ENCODE measurements around the gene FAM76B.
A peak's percentile ranks its signal among the peaks of the same experiment; 100 is the strongest.
"Not testable (repeated sequence)": the region's sequence is repeated elsewhere in the genome, so short reads cannot be mapped to it uniquely, and the experiment has no call there.

The FAM76B gene

GRCh38 chr11:95789506-95790122, at the start of gene FAM76B:
Gene FAM76B, minus strand, starts transcription at chr11:95789782. Its CDS starts 304 bp downstream, at chr11:95789478.
- DNase-seq: peak; percentile 100

- peak; percentile 92 for DNase-seq
Observed at GRCh38 chr11:95835768-95836488, 46.3 kb upstream of the FAM76B start.

DNA sequence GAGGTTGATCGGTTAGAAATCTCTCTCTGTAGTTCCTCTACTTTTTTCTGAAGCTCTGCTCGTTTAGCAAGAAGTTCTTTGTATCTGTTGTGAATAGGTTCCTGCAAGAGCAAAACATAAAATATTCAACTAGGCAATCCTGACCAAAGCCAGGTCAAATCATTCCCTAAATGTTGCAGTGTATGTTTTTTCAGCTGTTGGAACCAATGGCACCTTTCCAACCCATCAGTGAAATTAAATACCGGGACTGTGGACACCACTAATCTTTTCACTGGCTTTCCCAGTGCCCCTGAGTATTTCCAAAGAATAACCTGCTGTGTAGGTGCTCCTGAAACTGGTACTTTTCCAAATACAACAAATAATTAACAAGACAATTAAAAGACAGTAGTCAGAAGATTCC, 45.8 kb upstream of the FAM76B start:
- no peak for DNase-seq

- DNase-seq: no peak
Observed at GRCh38 chr11:95833378-95833777, 43.8 kb upstream of the FAM76B start.

- DNase-seq: peak; percentile 70
Observed at GRCh38 chr11:95832763-95833162, 43.2 kb upstream of the FAM76B start.

- peak; percentile 97 for DNase-seq
Observed at GRCh38 chr11:95831198-95831883, 41.8 kb upstream of the FAM76B start.

GRCh38 chr11:95829580-95830259, 40.1 kb upstream of the FAM76B start:
- DNase-seq: peak; percentile 58

DNA sequence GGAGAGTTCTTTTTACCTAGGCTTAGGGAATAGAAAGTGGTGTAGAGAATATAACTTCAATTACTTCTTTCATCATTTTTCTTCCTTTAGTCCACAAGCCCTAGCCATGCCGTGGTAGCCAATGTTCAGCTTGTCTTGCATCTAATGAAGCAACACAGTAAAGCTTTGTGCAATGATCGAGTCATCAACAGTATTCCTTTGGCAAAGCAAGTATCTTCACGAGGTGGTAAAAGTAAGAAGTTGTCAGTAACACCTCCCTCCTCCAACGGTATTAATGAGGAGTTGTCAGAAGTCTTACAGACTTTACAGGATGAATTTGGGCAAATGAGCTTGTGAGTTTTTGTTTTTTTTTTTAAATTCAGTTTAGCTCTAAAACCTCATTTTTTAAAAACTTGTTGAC, 38.1 kb upstream of the FAM76B start:
- DNase-seq: peak; percentile 11

DNA sequence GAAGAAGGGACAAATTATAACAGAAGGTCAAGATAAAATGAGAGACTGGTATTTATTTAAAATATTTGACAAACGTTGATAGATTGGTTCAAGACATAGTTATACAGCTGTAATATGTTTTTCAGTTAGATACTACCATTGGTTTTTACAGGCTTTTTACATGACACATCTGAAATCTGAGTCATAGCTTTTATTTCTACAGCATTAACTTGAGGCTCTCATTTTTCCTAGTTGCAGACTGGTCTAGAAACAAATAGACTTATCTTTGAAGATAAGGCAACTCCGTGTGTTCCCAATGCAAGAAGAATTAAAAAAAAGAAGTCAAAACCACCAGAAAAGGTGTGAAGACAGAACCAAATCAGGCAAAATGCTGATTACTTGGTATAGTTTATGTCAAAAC, 32.1 kb upstream of the FAM76B start:
- peak; percentile 33 for DNase-seq

DNA sequence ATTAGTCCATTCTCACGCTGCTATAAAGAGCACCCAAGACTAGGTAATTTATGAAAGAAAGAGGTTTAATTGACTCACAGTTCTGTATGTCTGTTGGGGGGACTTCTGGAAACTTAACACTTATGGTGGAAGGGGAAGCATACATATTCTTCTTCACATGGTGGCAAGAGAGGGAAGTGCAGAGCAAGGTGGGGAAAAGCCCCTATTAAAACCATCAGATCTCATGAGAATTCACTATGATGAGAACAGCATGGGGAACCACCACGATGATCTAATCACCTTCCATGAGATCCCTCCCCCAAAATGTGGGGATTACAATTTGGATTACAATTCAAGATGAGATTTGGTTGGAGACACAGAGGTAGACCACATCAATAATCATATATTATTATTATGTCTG, 26.5 kb upstream of the FAM76B start:
- DNase-seq: no peak

DNA sequence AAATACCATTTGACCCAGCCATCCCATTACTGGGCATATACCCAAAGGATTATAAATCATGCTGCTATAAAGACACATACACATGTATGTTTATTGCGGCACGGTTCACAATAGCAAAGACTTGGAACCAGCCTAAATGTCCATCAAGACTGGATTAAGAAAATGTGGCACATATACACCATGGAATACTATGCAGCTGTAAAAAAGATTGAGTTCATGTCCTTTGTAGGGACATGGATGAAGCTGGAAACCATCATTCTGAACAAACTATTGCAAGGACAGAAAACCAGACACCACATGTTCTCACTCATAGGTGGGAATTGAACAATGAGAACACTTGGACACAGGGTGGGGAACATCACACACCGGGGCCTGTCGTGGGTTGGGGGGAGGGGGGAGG, 21.5 kb upstream of the FAM76B start:
- DNase-seq: not testable (repeated sequence)

DNA sequence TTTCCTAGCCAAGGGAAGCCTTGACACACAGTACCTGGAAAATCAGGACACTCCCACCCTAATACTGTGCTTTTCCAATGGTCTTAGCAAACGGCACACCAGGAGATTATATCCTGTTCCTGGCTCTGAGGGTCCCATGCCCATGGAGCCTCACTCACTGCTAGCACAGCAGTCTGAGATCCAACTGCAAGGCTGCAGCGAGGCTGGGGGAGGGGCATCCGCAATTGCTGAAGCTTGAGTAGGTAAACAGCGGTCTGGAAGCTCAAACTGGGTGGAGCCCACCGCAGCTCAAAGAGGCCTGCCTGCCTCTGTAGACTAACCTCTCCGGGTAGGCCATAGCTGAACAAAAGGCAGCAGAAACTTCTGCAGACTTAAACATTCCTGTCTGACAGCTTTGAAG, 16.9 kb upstream of the FAM76B start:
- not testable (repeated sequence) for DNase-seq

DNA sequence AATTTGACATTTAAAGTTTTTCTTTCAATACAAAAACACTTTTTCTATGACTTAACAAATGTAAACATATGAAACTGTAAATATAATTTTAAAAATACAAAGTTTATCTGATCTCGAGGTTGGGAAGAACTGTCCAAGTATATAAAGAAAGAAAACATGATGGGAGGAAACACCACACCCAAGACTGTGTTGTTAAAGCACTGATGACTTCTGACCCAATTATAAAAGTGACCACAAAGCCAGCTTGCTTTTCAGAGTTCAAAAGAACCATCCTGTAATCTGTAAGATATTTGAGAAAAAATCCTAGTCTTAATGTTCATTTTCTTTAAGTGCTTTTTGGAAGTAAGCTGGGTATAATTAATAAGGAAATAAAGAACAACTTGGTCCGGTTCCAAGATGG, 16.3 kb upstream of the FAM76B start:
- no peak for DNase-seq

- no peak for DNase-seq
Observed at GRCh38 chr11:95803973-95804372, 14.4 kb upstream of the FAM76B start.

GRCh38 chr11:95802806-95803205, 13.2 kb upstream of the FAM76B start:
- no peak for DNase-seq

DNA sequence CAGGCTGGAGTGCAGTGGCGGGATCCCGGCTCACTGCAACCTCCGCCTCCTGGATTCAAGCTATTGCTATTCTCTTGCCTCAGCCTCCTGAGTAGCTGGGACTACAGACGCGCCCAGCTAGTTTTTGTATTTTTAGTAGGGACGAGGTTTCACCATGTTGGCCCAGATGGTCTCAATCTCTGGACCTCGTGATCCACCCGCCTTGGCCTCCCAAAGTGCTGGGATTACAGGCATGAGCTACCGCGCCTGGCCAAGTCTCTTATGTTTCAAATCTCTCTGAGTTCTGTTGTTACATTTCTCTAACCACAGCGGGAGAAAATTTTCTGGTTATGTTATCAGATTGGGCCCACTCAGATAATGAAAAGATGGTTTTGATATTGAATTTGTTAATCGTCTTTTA, 10.9 kb upstream of the FAM76B start:
- DNase-seq: no peak

GRCh38 chr11:95799546-95799945, 10.0 kb upstream of the FAM76B start:
- DNase-seq: no peak

DNA sequence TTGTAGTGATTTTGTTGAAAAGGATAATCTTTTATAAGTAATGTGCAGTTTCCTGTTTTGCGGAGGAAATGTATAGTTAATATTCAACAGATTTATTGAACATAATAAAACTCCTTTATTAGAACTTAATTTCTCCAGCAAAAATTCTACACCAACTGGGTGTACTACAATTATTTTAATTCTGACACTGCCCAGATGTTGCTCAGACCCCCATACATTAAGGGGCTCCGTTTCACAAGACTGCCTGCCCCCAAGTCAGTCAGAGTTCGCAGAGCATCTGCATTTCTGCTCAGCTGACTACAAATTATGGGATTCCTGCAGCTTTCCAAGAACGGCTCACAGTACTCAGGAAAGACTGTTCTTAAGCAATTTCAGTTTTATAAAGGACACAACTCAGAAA, 6.9 kb upstream of the FAM76B start:
- DNase-seq: no peak

DNA sequence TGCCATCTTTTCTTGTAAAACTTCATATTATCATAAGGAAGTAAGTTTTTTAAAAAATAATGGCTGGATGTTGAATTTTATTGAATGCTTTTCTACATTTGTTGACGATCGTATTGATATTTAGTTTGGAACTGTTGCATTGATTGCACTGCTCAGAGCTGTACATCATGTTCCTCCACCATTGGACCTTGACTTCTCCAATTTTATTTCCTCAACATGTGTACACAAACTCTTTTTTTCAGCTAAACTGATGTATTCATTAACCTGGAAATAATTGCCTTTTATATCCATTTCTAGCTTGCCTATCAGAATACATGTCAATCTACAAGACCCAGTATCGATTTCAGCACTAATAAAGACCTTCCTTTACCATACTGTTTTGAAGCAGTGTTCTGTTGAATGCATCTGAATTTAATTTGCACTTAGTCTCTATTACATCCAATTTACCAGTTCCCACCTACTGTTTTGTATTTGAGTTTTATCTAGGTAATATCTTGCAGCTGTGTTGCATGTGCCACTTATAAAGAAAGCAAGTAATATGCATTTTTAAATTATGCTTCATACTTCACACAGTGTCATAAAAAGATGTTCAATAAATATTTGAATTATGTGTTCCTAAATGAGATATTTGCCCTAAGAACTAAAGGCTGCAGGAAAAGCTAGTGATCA, 6.2 kb upstream of the FAM76B start:
- DNase-seq: no peak

GRCh38 chr11:95794086-95794485, 4.5 kb upstream of the FAM76B start:
- no peak for DNase-seq

- DNase-seq: peak; percentile 15
Observed at GRCh38 chr11:95793116-95793515, 3.5 kb upstream of the FAM76B start.

- DNase-seq: no peak
Observed at GRCh38 chr11:95792700-95793099, 3.1 kb upstream of the FAM76B start.

DNA sequence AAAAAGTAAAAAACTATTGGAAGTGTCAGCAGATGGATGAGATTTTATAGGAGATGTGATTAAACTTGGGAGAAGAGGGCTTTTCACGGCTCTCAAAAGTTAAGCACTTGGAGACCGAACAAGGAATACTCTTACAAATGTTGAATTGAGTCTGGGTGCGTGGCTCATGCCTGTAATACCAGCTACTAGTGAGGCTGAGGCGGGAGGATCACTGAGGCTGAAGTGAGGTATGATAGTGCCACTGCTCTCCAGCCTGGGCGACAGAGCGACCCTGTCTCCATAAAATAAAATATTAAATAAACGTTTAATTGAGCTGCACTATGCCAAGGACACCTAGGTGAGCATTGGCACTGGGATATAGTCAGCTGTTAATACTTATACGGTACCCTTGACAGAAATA, 2.6 kb upstream of the FAM76B start:
- DNase-seq: no peak

Data from fibroblast of skin of right quadriceps (primary cell).